NT2/D1 (cell line): Measurements from ENCODE around the gene KIAA0930.

Experiments
- SUZ12 ChIP-seq: IDR thresholded peaks from 2 replicates; pipeline ENCODE4 v1.6.1; 2011; ENCODE audit not compliant: insufficient read length, insufficient read depth; ENCODE audit errors: extremely low read depth
- YY1 ChIP-seq: IDR thresholded peaks from 2 replicates; pipeline ENCODE4 v1.6.1; 2011; ENCODE audit not compliant: insufficient read length, insufficient read depth

- no peak for TF ChIP-seq YY1
- no peak for TF ChIP-seq SUZ12
These were observed 4.2 kb upstream of the KIAA0930 start for GRCh38 chr22:45244916-45245315.
